Effector memory CD8-positive, alpha-beta T cell (primary cell): ENCODE measurements around the gene AUTS2.
A peak's percentile ranks its signal among the peaks of the same experiment; 100 is the strongest.

Source experiments
- ATAC-seq: fragments of 150-1000 bp; cut with Tn5 transposase; replicated peaks from 2 replicates; pipeline ENCODE4 v1.10.0; 2021; ENCODE audit warnings: mild to moderate bottlenecking, moderate library complexity
- DNase-seq, 3 experiments: peaks; one replicate each; pipeline ENCODE4 v3.0.0; 2021
- H3K27ac Mint-ChIP-seq, 2 donors: one replicate each; pipeline ENCODE4 v1.8.0; 2022; ENCODE audit warnings: mild to moderate bottlenecking in 2 of 2, mixed read lengths in 2 of 2, moderate library complexity in 2 of 2
- H3K27me3 Mint-ChIP-seq, 2 donors: one replicate each; pipeline ENCODE4 v1.8.0; 2022; ENCODE audit warnings: mixed read lengths in 2 of 2
- H3K36me3 Mint-ChIP-seq: one replicate; pipeline ENCODE4 v1.8.0; 2022; ENCODE audit warnings: mild to moderate bottlenecking, moderate library complexity, mixed read lengths; ENCODE audit not compliant: insufficient read depth
- H3K4me1 Mint-ChIP-seq, 2 donors: one replicate each; pipeline ENCODE4 v1.8.0; 2022; ENCODE audit warnings: low read depth in 2 of 2, mixed read lengths in 2 of 2
- H3K4me3 Mint-ChIP-seq, 2 donors: one replicate each; pipeline ENCODE4 v1.8.0; 2022; ENCODE audit warnings: mild to moderate bottlenecking in 2 of 2, mixed read lengths in 2 of 2, moderate library complexity in 2 of 2
- H3K9me3 Mint-ChIP-seq, 2 donors: one replicate each; pipeline ENCODE4 v1.8.0; 2022; ENCODE audit warnings: mixed read lengths in 2 of 2

The AUTS2 gene

GRCh38 chr7:70402069-70402468 is 803.8 kb downstream of the AUTS2 start:
- peaks cover 12 to 16% of the 10 kb centered on the region in 2 donors for H3K27me3 Mint-ChIP-seq
- H3K9me3 Mint-ChIP-seq, result no peaks in the 10 kb centered on the region
- H3K4me1 Mint-ChIP-seq, result peaks cover 0 to 3% of the 10 kb centered on the region in 2 donors
- H3K27ac Mint-ChIP-seq, result no peak overlapping the region
- DNase-seq (no peak), ATAC-seq (no peak)
- H3K4me3 Mint-ChIP-seq, result no peak overlapping the region
- H3K36me3 Mint-ChIP-seq, result no peaks in the 10 kb centered on the region

GRCh38 chr7:70405241-70405640 is 807.0 kb downstream of the AUTS2 start:
- DNase-seq, result no peak
- Mint-ChIP-seq H3K4me1 (peaks cover 0 to 3% of the 10 kb centered on the region in 2 donors), H3K27me3 (peaks cover 7 to 13% of the 10 kb centered on the region in 2 donors), H3K9me3 (no peaks in the 10 kb centered on the region), H3K4me3 (no peak overlapping the region), H3K27ac (no peak overlapping the region), H3K36me3 (no peaks in the 10 kb centered on the region)
- no peak for ATAC-seq

GRCh38 chr7:70406186-70406949 is 808.1 kb downstream of the AUTS2 start:
- ATAC-seq (no peak), DNase-seq (no peak)
- peaks cover 0 to 3% of the 10 kb centered on the region in 2 donors for H3K4me1 Mint-ChIP-seq
- no peak overlapping the region for H3K27ac Mint-ChIP-seq
- H3K36me3 Mint-ChIP-seq, result no peaks in the 10 kb centered on the region
- H3K27me3 Mint-ChIP-seq, result peaks cover 0 to 2% of the 10 kb centered on the region in 2 donors
- H3K9me3 Mint-ChIP-seq, result no peaks in the 10 kb centered on the region
- no peak overlapping the region for H3K4me3 Mint-ChIP-seq

GRCh38 chr7:70406950-70407209 is 808.6 kb downstream of the AUTS2 start:
- H3K36me3 Mint-ChIP-seq, result no peaks in the 10 kb centered on the region
- no peak overlapping the region for H3K4me3 Mint-ChIP-seq
- H3K4me1 Mint-ChIP-seq, result peaks cover 0 to 3% of the 10 kb centered on the region in 2 donors
- no peaks in the 10 kb centered on the region for H3K9me3 Mint-ChIP-seq
- H3K27ac Mint-ChIP-seq, result no peak overlapping the region
- DNase-seq (no peak), ATAC-seq (no peak)
- no peaks in the 10 kb centered on the region for H3K27me3 Mint-ChIP-seq

- no peak for ATAC-seq
- Mint-ChIP-seq H3K27ac (no peak overlapping the region), H3K9me3 (no peaks in the 10 kb centered on the region), H3K27me3 (no peaks in the 10 kb centered on the region), H3K4me1 (peaks cover 0 to 3% of the 10 kb centered on the region in 2 donors), H3K4me3 (no peak overlapping the region), H3K36me3 (no peaks in the 10 kb centered on the region)
- DNase-seq, result no peak
Measured at GRCh38 chr7:70408477-70408876, 810.2 kb downstream of the AUTS2 start.

GRCh38 chr7:70408891-70409290 is 810.6 kb downstream of the AUTS2 start:
- H3K27me3 Mint-ChIP-seq, result no peaks in the 10 kb centered on the region
- DNase-seq (no peak), ATAC-seq (no peak)
- no peak overlapping the region for H3K27ac Mint-ChIP-seq
- no peaks in the 10 kb centered on the region for H3K36me3 Mint-ChIP-seq
- no peak overlapping the region for H3K4me3 Mint-ChIP-seq
- H3K4me1 Mint-ChIP-seq, result peaks cover 0 to 3% of the 10 kb centered on the region in 2 donors
- H3K9me3 Mint-ChIP-seq, result no peaks in the 10 kb centered on the region

- ATAC-seq, result no peak
Measured at GRCh38 chr7:70410134-70410750, 812.0 kb downstream of the AUTS2 start.

GRCh38 chr7:70414368-70414767 is 816.1 kb downstream of the AUTS2 start:
- no peak for DNase-seq
- Mint-ChIP-seq H3K4me3 (no peak overlapping the region), H3K27me3 (no peaks in the 10 kb centered on the region)

More at GRCh38 chr7:70410134-70410750, 812.0 kb downstream of the AUTS2 start:
- no peak for DNase-seq
- H3K4me3 Mint-ChIP-seq, result no peak overlapping the region
- H3K4me1 Mint-ChIP-seq, result peaks cover 0 to 11% of the 10 kb centered on the region in 2 donors
- H3K27me3 Mint-ChIP-seq, result no peaks in the 10 kb centered on the region
- H3K36me3 Mint-ChIP-seq, result no peaks in the 10 kb centered on the region
- no peak overlapping the region for H3K27ac Mint-ChIP-seq
- H3K9me3 Mint-ChIP-seq, result no peaks in the 10 kb centered on the region

GRCh38 chr7:70415179-70415972 is 817.1 kb downstream of the AUTS2 start:
- H3K27me3 Mint-ChIP-seq, result no peaks in the 10 kb centered on the region
- DNase-seq (no peak), ATAC-seq (no peak)
- H3K4me1 Mint-ChIP-seq, result peaks cover 0 to 11% of the 10 kb centered on the region in 2 donors
- no peak overlapping the region for H3K4me3 Mint-ChIP-seq
- H3K9me3 Mint-ChIP-seq, result no peaks in the 10 kb centered on the region
- no peak overlapping the region for H3K27ac Mint-ChIP-seq
- H3K36me3 Mint-ChIP-seq, result no peaks in the 10 kb centered on the region

More at GRCh38 chr7:70414368-70414767, 816.1 kb downstream of the AUTS2 start:
- H3K9me3 Mint-ChIP-seq, result no peaks in the 10 kb centered on the region
- H3K27ac Mint-ChIP-seq, result no peak overlapping the region
- H3K36me3 Mint-ChIP-seq, result no peaks in the 10 kb centered on the region
- no peak for ATAC-seq
- peaks cover 0 to 11% of the 10 kb centered on the region in 2 donors for H3K4me1 Mint-ChIP-seq

GRCh38 chr7:70416347-70416985 is 818.2 kb downstream of the AUTS2 start:
- H3K4me1 Mint-ChIP-seq, result peaks cover 0 to 11% of the 10 kb centered on the region in 2 donors
- no peaks in the 10 kb centered on the region for H3K9me3 Mint-ChIP-seq
- H3K27ac Mint-ChIP-seq, result peak overlapping the region in 1 of 2 donors; percentile 26
- no peak overlapping the region for H3K4me3 Mint-ChIP-seq
- ATAC-seq (no peak), DNase-seq (no peak)
- H3K27me3 Mint-ChIP-seq, result no peaks in the 10 kb centered on the region
- no peaks in the 10 kb centered on the region for H3K36me3 Mint-ChIP-seq

- no peaks in the 10 kb centered on the region for H3K27me3 Mint-ChIP-seq
- H3K4me3 Mint-ChIP-seq, result no peak overlapping the region
- H3K36me3 Mint-ChIP-seq, result no peaks in the 10 kb centered on the region
- H3K9me3 Mint-ChIP-seq, result no peaks in the 10 kb centered on the region
- ATAC-seq, result no peak
- no peak for DNase-seq
- H3K4me1 Mint-ChIP-seq, result peaks cover 0 to 11% of the 10 kb centered on the region in 2 donors
- peak overlapping the region in 1 of 2 donors; percentile 26 for H3K27ac Mint-ChIP-seq
Measured at GRCh38 chr7:70416986-70417655, 818.8 kb downstream of the AUTS2 start.

- Mint-ChIP-seq H3K27me3 (peaks cover 0 to 14% of the 10 kb centered on the region in 2 donors), H3K4me1 (peaks cover 0 to 6% of the 10 kb centered on the region in 2 donors), H3K27ac (peak overlapping the region in 1 of 2 donors; percentile 64), H3K36me3 (no peaks in the 10 kb centered on the region), H3K9me3 (no peaks in the 10 kb centered on the region), H3K4me3 (no peak overlapping the region)
- ATAC-seq (no peak), DNase-seq (no peak)
Measured at GRCh38 chr7:70419526-70420380, 821.5 kb downstream of the AUTS2 start.
